K562 (cell line): Measurements from ENCODE around the gene SLC24A4. TPM values are rescaled to one million over a fixed set of nuclear protein-coding genes. Genes with fewer than 3 reads are reported as not detected.

Experiments used
- ATAC-seq: fragments of 200-7000 bp; cut with Tn5 transposase; 3 replicates; pipeline ENCODE4 v1.9.1; 2020; ENCODE audit warnings: moderate library complexity
- BruUV-seq: library from RNA; stranded (reverse); fragments of 400-500 nt; replicated peaks from 2 replicates; lab custom pipeline; 2021; lab: Mats Ljungman, UMichigan
- CTCF ChIA-PET: fragments of 300-600 bp; formaldehyde crosslinking; extraction: SDS; loops from one replicate; lab custom pipeline; 2021; ENCODE audit warnings: low intra/inter-chr PET ratio; lab: Yijun Ruan, JAX
- POLR2A ChIA-PET: fragments of 300-600, 350-650 bp; sonication (Branson Sonifier 250); formaldehyde crosslinking; extraction: SDS; loops from one replicate; lab custom pipeline; 2021; ENCODE audit warnings: antibody characterized with exemption, inconsistent platforms; lab: Yijun Ruan, JAX
- DNase-seq, 4 experiments: peaks; one replicate each; pipeline versions ENCODE4 v3.0.0 to v3.0.0-alpha.2; 2011 to 2018; ENCODE audit warnings: low spot score in 3 of 4, mixed read lengths in 3 of 4; ENCODE audit errors: extremely low read depth in 1 of 4
- FAIRE-seq: peaks from 2 replicates; lab custom pipeline; 2011; peaks lifted over from hg19 to GRCh38; lab: Jason Lieb, UNC
- H2AFZ ChIP-seq: 2 replicates; pipeline ENCODE4 v1.6.0; 2011; ENCODE audit warnings: low read depth, low read length, control low read depth, inconsistent platforms
- H3K27ac ChIP-seq: fragments of 200-600 bp; 3 replicates; pipeline ENCODE4 v1.8.0; 2011; ENCODE audit warnings: low read depth, mild to moderate bottlenecking, control low read depth, inconsistent platforms, low read length, moderate library complexity, mixed read lengths; ENCODE audit errors: extremely low read depth
- H3K27me3 ChIP-seq, 2 experiments: fragments of 300-600 bp in 1 of 2; 2 replicates in 1 of 2; 3 replicates in 1 of 2; pipeline versions ENCODE4 v1.6.0 to v1.8.0; 2011; ENCODE audit warnings: inconsistent platforms in 2 of 2, low read length in 2 of 2, mild to moderate bottlenecking in 1 of 2, mixed read lengths in 1 of 2, moderate library complexity in 1 of 2; ENCODE audit not compliant: control insufficient read depth in 2 of 2, insufficient read depth in 2 of 2
- H3K36me3 ChIP-seq: fragments of 300-600 bp; 3 replicates; pipeline ENCODE4 v1.8.0; 2011; ENCODE audit warnings: mild to moderate bottlenecking, low read length, inconsistent platforms; ENCODE audit not compliant: control insufficient read depth, insufficient read depth
- H3K4me1 ChIP-seq, 2 experiments: fragments of 200-600 bp in 1 of 2; replicated peaks in 1 of 2; 2 replicates in 1 of 2; 3 replicates in 1 of 2; pipeline versions ENCODE4 v1.5.1 to v1.8.0; 2011; ENCODE audit warnings: inconsistent platforms in 2 of 2, low read length in 2 of 2, mild to moderate bottlenecking in 1 of 2, mixed read lengths in 1 of 2, moderate library complexity in 1 of 2; ENCODE audit not compliant: control insufficient read depth in 2 of 2, insufficient read depth in 2 of 2
- H3K4me2 ChIP-seq: 2 replicates; pipeline ENCODE4 v1.6.1; 2011; ENCODE audit warnings: low read length, control low read depth, inconsistent platforms, mixed read lengths; ENCODE audit not compliant: insufficient read depth
- H3K4me3 ChIP-seq: fragments of 200-600 bp; sonication (generic), shearing (Covaris generic); 2 replicates; pipeline ENCODE4 v1.5.1; 2016; ENCODE audit warnings: control low read depth, inconsistent platforms
- H3K79me2 ChIP-seq: fragments of 200-600 bp; 3 replicates; pipeline ENCODE4 v1.8.0; 2011; ENCODE audit warnings: low read length, inconsistent platforms; ENCODE audit not compliant: control insufficient read depth, insufficient read depth
- H3K9ac ChIP-seq, 2 experiments: 2 replicates each; pipeline versions ENCODE4 v1.6.0 to v1.6.1; 2011; ENCODE audit warnings: low read depth in 2 of 2, low read length in 2 of 2, control low read depth in 1 of 2, inconsistent platforms in 1 of 2, mild to moderate bottlenecking in 1 of 2, mixed read lengths in 1 of 2; ENCODE audit not compliant: insufficient read depth in 1 of 2
- H3K9me1 ChIP-seq: one replicate; pipeline ENCODE4 v1.6.0; 2011; ENCODE audit warnings: inconsistent platforms, mild to moderate bottlenecking, low read length, moderate library complexity; ENCODE audit not compliant: control insufficient read depth, insufficient read depth
- H3K9me3 ChIP-seq: replicated peaks from 2 replicates; pipeline ENCODE4 v1.5.1; 2011; ENCODE audit warnings: low read depth, low read length, inconsistent platforms; ENCODE audit not compliant: control insufficient read depth, insufficient read depth
- H4K20me1 ChIP-seq: replicated peaks from 2 replicates; pipeline ENCODE4 v1.6.1; 2011; ENCODE audit warnings: low read length, inconsistent platforms, mixed read lengths; ENCODE audit not compliant: control insufficient read depth, insufficient read depth
- ZNF76 ChIP-seq: fragments of 250-450 bp; sonication (Bioruptor Pico); IDR thresholded peaks from 2 replicates; pipeline ENCODE4 v1.4.0; 2020; ENCODE audit warnings: mild to moderate bottlenecking, moderate library complexity, borderline replicate concordance
- WGBS: fragments of 100-300 bp; shearing (Covaris generic); methylation state at CpG from one replicate; pipeline ENCODE4 v1.1.6; 2016; ENCODE audit warnings: low coverage, mixed read lengths; ENCODE audit not compliant: insufficient coverage; ENCODE audit errors: missing lambda C conversion rate; 5-methylcytosine and 5-hydroxymethylcytosine counted together
- in situ Hi-C: fragments of 300-500 bp; cut with MboI; formaldehyde crosslinking; loops from 4 replicates; pipeline ENCODE4 v1.15.0; 2018; ENCODE audit warnings: inconsistent platforms, mixed read lengths
- intact Hi-C: fragments of 100-400 bp; cut with micrococcal nuclease; formaldehyde crosslinking; loops from 2 replicates; pipeline ENCODE4 v1.14.2; 2022
- polyA plus RNA-seq, 8 experiments: library from polyadenylated mRNA; depleted of rRNA in 4 of 8; stranded (reverse) in 5 of 8; unstranded in 3 of 8; fragments of >200 nt; fragmentation: Nextera tagmentation in 2 of 8; fragmentation: Illumina TruSeq in 1 of 8; extraction: Ambion mirVana in 2 of 8; extraction: Trizol in 1 of 8; gene quantifications; 2 replicates each; pipeline versions ENCODE4 v1.2.1 to v1.2.3, GENCODE V29; 2011 to 2014; ENCODE audit warnings: inconsistent platforms in 1 of 8, missing spikeins in 1 of 8
- total RNA-seq, 7 experiments: library from RNA; depleted of rRNA in 6 of 7; stranded (reverse); fragments of >200 nt in 6 of 7; fragmentation: Illumina TruSeq in 2 of 7; extraction: Trizol in 2 of 7; gene quantifications; 2 replicates each; pipeline versions ENCODE4 v1.2.1 to v1.2.3, GENCODE V29; 2011 to 2021; ENCODE audit warnings: low replicate concordance in 1 of 7
- TF ChIP-seq, protein P1 (sequence below), 2 experiments: fragments of 450-650 bp in 1 of 2; sonication (generic) in 1 of 2; formaldehyde crosslinking in 1 of 2; IDR thresholded peaks; 2 replicates each; pipeline versions ENCODE4 v1.7.1 to v1.9.0; 2016 to 2022; ENCODE audit warnings: inconsistent platforms in 1 of 2, mild to moderate bottlenecking in 1 of 2, missing genetic modification reagents in 1 of 2

SLC24A4 gene
- total and polyA plus RNA-seq, 9 of the 15 experiments (the other 6 are each of a cell fraction or from before 2014, with no cell fraction given): not detected

DNA sequence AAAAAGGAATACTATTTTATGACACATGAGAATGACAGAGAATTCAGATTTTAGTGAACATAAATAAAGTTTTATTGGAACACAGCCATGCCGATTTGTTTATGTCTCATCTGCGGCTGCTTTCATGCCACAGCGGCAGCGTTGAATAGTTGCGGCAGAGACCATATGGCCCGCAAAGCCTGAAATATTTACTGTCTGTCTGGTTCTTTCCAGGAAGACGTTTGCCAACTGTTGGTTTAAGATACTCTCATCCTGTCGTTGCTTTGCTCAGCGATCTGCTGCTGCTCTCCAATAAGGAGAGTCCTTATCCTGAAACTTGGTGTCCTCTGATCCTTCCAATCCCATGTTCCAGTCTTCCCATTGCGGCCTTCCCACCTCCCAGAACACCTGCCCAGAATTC is 89.9 kb downstream of the SLC24A4 start:
- no peak overlapping the region for H3K9ac ChIP-seq
- TF ChIP-seq, protein P1, sequence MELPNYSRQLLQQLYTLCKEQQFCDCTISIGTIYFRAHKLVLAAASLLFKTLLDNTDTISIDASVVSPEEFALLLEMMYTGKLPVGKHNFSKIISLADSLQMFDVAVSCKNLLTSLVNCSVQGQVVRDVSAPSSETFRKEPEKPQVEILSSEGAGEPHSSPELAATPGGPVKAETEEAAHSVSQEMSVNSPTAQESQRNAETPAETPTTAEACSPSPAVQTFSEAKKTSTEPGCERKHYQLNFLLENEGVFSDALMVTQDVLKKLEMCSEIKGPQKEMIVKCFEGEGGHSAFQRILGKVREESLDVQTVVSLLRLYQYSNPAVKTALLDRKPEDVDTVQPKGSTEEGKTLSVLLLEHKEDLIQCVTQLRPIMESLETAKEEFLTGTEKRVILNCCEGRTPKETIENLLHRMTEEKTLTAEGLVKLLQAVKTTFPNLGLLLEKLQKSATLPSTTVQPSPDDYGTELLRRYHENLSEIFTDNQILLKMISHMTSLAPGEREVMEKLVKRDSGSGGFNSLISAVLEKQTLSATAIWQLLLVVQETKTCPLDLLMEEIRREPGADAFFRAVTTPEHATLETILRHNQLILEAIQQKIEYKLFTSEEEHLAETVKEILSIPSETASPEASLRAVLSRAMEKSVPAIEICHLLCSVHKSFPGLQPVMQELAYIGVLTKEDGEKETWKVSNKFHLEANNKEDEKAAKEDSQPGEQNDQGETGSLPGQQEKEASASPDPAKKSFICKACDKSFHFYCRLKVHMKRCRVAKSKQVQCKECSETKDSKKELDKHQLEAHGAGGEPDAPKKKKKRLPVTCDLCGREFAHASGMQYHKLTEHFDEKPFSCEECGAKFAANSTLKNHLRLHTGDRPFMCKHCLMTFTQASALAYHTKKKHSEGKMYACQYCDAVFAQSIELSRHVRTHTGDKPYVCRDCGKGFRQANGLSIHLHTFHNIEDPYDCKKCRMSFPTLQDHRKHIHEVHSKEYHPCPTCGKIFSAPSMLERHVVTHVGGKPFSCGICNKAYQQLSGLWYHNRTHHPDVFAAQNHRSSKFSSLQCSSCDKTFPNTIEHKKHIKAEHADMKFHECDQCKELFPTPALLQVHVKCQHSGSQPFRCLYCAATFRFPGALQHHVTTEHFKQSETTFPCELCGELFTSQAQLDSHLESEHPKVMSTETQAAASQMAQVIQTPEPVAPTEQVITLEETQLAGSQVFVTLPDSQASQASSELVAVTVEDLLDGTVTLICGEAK (IDR thresholded peaks at IDR 0.05): peak; percentile 53
- TF ChIP-seq, protein P1 (CRISPR knock-in tag; IDR thresholded peaks at IDR 0.05): no peak
- no peak for TF ChIP-seq ZNF76 (CRISPR knock-in tag)
- TF ChIP-seq, all 486 proteins: peak for 1
- no peak for FAIRE-seq
- CTCF ChIA-PET: no interaction called here
- no peak for ATAC-seq
- H2AFZ ChIP-seq: no peak overlapping the region
- in situ Hi-C loops: no loop called here
- no peak overlapping the region for H3K4me3 ChIP-seq
- H4K20me1 ChIP-seq: no peaks in the 10 kb centered on the region
- 0% methylated on average over 10 of the region's 10 CpGs for WGBS
- POLR2A ChIA-PET: no interaction called here
- no TSS peak for BruUV-seq
- no peaks in the 10 kb centered on the region for H3K79me2 ChIP-seq
- intact Hi-C loops: no loop called here
- H3K27me3 ChIP-seq: peaks cover 3 to 15% of the 10 kb centered on the region in 2 experiments; a peak in 3 of 5 replicates
- H3K4me2 ChIP-seq: no peak overlapping the region
- no peaks in the 10 kb centered on the region for H3K9me1 ChIP-seq
- no peak overlapping the region for H3K27ac ChIP-seq
- no peaks in the 10 kb centered on the region for H3K9me3 ChIP-seq
- no peak for DNase-seq
- no peaks in the 10 kb centered on the region for H3K36me3 ChIP-seq
- H3K4me1 ChIP-seq: no peaks in the 10 kb centered on the region
